ENCODE results near the gene GRK5.

GRK5 gene

DNA sequence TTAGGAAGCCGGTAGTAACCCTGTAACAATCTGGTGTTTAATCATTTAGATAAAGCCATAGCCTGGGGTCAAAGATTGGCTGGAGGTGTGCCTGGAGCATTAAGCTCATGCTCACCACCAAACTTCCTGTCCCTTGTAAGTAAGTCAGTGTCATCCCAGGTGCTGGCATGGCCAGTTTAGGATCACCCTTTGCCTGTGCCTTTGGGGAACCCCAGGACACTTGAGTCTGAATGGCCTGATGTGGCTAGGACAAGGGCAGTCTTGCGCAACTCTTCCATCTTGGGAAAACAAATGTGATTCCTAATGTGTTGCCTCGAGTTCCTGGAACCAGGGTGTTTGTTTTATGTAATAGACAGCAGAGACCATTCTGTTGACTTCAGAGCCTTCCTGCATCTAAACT, 154.8 kb downstream of the GRK5 start:
- TF ChIP-seq ZNF274 (IDR thresholded peaks at IDR 0.05; ENCODE audit: low read depth, low read length): no peak
- no peak overlapping the region for H3K4me3 ChIP-seq (ENCODE audit: low read length)

DNA sequence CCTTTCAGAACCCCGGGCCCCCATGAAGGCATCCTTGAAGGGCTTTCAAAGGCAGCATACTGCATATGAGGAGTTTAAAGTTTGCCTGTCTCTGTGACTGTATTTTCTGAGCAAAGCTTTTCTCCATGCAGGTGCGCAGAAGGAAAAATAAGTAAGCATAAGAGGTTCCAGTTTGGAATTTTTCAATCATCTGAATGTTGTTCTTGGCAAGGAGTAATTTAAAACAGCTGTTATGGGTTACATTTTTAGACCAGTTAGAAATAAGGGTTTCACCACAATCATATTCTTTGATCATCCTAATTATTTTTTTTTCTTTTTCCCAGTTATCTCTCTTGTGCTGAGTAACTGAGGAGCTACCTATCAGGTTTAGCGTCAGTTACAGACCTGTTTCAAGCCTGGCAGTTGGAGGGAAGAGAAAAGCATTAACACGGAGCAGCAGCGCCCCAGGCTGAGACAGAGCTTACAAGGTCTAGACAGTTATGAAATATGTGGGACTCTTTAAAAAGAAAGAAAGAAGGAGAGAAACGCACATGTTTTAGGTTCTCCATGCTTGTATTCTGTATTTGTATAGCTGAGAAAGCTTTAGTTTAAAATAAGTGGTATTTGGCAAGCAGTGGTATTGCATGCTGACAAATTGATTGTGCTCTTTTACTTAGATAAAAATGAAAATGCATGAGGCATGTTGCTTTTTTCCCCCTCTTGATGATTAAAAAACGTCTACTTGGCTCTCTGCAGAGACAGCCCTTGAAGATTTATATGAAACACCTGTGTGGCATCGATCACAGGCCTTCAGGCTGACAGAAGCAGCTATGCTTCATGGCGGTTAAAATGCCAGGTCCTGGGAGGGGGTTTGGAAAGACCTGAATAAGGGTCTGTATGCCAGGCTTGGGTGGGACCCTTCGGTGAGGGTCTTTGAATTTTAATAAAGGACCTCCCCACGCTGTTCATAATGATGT, 157.6 kb downstream of the GRK5 start:
- no peak overlapping the region for H3K4me3 ChIP-seq (ENCODE audit: low read length)
- TF ChIP-seq ZNF274 (IDR thresholded peaks at IDR 0.05; ENCODE audit: low read depth, low read length): no peak

DNA sequence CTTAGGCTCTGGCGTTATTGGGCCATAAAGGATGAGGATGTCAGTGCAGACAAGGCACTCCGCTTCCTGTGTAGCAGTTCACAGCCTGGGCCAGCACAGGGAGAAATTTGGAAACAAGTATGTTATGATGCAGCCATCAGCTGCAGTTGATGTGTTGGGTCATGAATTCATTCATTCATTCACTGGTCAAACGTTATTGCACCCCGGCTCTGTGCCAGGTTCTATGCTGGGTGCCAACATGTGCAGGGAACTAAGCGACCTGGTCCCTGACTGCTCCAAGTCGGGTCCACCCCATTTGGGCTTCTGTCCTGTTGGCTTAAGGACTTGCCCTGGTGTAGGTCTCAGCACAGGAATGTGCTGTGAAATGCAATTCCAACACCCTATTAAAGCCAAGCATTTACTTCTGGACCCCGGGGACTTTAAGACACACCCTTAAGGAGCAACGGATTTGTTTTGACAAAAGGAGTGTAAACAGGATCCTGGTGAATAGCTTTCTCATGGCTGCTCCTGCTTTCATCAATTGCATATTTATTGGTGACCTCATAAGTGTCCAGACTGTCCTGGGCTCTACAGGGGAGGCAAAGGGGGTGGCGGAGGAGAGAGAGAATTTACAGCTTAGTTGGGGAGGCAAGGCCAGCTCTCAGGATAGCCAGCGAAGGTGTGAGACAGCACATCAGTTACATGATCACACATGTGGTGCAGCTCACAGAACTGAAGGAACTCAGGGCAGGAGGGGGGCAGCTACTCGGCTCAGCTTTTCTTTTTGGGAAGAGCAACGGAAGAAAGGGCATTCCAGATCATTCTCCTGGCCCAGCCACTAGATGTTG, 158.6 kb downstream of the GRK5 start:
- no peak for TF ChIP-seq ZNF274 (IDR thresholded peaks at IDR 0.05; ENCODE audit: low read depth, low read length)
- no peak overlapping the region for H3K4me3 ChIP-seq (ENCODE audit: low read length)

DNA sequence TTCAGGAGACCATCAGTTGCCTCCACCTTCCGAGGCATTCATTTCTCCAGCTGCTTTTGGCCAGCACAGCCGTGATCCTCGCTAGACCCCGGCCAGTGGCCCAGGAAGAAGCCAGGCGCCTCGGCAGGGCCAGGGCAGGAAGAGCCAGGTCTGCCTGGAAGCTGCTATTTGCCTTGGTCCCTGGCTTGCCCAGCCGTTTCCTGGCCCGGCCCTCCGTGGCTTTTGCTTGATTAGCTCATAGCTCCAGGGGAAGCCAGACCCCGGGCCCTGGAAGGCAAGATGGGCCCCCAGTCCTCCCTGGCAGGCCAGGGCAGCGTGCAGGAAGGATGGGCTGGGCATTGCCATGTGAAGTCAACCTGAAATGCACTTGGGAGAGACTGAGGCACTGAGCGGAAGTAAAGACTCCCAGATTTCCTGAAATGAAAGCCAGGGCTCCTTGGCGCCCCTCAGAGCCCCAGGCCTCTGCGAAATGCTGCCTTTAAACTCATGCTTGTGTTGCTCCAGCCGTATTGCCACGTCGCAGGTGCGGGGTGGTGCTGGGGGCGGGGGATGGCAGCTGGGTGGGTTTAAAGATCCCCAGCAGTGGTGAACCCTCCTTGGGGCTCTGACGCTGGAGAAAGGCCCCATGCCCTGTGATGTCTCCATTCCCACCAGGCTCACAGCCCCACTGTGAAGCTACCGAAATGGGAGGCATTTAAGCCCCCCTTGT, 160.6 kb downstream of the GRK5 start:
- no peak overlapping the region for H3K4me3 ChIP-seq (ENCODE audit: low read length)
- TF ChIP-seq ZNF274 (IDR thresholded peaks at IDR 0.05; ENCODE audit: low read depth, low read length): no peak

DNA sequence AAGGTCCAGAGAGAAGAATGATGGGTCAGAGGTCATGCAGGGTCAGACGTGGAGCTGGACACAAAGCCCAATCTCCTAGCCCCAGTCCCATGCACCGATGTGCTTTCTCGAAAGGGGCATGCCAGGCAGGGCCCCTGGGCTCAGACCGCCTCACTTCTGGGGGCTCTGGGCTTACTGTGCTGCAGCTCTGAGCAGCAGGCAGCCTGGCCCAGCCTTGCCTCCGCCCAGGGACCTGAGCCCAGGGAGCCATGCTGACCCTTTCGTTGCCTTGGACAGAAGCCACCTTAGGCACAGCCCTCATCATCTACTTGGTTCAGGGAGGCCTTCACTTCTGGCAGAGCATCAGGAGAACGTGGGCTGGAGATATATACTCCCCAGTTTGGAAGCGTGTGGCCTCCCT, 161.2 kb downstream of the GRK5 start:
- TF ChIP-seq ZNF274 (IDR thresholded peaks at IDR 0.05; ENCODE audit: low read depth, low read length): no peak
- H3K4me3 ChIP-seq (ENCODE audit: low read length): peak overlapping the region; percentile 46; the same call in 1 of the 2 replicates

DNA sequence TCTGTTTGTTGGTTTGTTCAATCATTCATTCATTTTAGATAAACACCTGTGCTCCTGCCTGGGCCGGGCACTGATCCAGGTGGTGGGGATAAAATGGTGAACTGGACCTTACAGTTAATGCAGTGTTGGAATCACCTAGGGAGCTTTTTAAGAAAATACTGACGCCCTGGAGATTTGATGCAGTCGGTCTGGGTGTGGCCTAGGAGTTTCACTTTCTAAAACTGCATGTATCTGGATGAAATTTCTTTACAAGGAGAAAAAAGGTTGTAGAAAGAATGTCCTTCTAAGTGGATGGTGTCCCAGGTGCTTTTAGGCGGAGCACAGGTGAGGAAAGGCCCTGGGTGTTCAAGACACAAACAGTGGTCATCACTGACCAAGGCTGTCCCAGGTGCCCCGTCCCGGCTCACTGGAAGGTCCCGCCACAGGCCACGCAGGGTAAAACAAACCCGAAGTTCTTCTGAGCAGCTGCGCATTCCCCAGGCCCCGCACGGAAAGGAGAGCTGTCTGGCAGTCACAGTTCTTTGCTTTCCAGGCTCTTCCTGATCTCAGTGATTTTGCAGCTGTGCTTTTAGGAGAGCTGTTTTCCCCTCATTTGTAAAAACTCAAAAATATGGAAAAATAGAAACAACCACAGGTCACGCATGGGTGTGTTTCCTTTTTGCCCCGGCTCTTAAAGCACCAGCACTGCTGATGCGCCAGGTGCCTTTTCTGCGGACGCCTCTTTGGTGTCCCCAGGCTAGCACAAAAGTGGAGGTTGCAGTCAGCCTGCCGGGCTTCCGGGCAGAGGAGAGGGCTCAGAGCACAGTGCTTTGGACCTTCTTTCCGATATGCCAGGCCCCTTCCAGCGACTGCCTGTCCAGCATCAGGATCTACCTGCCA, 161.9 kb downstream of the GRK5 start:
- peak overlapping the region; percentile 46; the same call in 1 of the 2 replicates for H3K4me3 ChIP-seq (ENCODE audit: low read length)
- TF ChIP-seq ZNF274 (IDR thresholded peaks at IDR 0.05; ENCODE audit: low read depth, low read length): no peak

DNA sequence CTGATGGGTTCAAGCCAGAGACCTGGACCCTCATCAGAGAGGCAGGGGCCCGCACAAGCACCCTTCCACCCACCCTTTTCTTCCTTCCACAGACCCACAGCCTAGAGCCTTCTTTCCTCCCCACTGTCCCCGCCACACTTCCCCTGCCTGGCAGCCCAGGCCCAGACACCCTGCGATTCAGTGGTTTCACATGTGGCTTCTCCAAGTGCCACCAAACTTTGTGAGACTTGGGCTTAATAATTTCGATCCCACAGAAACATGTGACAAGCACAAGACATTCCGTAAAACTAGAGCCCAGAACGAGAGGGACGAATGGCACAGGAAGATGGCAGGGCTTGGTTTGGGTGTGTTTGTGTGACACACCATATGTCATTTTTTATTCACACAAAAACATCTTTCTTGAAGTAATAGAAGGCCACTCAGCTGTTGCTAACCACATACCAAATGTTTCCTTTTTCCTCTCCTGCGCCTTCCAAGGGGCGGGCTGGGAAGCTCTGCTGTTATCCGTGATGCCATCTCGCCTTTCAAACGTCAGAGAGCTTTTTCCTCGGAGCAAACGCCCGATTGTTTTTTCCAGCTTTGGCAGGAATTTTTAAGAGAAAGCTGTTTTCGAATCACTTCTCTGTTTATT, 162.9 kb downstream of the GRK5 start:
- peak overlapping the region; percentile 1; the same call in 1 of the 2 replicates for H3K4me3 ChIP-seq (ENCODE audit: low read length)
- TF ChIP-seq ZNF274 (IDR thresholded peaks at IDR 0.05; ENCODE audit: low read depth, low read length): no peak

DNA sequence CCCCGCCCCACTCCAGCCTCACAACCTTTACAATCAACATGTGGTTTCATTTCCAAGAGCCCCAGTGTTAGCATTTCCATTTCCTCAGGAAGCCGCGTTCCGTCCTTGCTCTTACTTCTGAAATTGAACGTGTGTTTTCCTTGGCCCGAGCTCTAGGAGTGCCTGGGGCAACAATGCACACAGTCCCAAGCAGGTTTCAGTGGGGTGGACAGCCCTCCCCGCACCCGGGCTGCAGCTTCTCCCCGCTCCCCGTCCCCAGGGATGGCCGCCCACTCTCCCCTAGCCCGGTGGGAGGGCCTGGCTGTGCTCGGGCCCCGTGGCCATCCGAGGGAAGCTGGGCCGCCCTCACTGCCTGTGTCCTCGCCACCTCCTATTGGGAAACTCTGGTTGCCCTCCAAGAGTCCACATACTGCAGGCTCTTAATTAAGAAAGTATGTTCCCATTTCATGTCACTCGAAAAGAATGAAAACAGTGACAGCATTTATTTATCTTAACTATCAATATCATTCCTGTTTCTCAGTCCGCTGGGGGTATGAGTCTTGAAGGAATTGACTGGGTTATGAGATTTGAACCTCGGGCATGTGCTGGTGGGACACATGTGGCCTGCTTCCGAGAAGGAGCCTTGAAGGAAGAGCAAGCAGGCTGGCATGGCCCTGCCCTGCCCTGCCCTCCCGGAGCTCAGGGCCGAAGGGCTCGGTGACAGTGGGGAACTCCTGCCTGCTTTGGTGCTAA, 163.8 kb downstream of the GRK5 start:
- no peak overlapping the region for H3K4me3 ChIP-seq (ENCODE audit: low read length)
- no peak for TF ChIP-seq ZNF274 (IDR thresholded peaks at IDR 0.05; ENCODE audit: low read depth, low read length)

DNA sequence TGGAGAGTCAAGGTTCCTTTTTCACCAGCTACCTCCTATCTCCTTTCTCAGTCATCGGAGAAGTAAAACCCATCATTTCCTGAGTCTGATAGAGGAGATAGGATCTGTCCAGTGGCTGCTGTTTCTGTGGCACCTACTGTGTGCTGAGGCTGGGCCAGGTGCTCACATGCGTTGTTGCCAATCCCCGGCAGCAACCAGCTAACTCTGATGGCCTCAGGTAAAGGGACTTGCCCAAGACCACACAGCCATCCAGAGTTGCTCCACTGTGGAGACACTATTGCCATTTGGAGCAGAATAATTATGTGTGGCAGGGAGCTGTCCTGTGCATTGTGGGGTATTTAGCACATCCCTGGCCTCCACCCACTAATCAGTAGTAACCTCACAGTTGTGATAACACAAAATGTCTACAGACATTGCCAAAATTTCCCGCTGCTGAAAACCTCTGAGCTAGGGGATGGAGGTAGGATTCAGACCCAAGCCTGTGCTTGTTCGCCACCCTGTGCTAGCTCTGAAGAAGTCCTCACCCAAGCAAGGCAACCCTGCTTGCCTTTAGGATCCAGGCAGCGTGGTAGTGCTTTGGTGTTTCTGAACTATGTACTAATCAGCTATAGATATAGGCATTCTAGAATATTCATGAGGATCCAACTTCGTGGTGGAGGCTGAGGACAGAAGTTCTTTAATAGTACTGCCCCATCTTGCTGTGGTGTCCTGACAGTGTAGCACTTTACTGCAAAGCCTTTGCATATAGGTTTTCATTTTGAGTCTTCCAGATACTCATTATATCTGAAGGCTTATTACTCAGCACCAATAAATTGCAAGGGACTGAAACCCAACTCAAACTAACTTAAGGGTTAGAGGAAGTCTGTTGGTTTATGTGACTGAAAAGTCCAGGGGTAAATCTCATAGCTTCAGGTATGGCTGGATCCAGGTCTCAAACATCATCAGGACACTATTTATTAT, 164.6 kb downstream of the GRK5 start:
- no peak overlapping the region for H3K4me3 ChIP-seq (ENCODE audit: low read length)
- TF ChIP-seq ZNF274 (IDR thresholded peaks at IDR 0.05; ENCODE audit: low read depth, low read length): no peak

DNA sequence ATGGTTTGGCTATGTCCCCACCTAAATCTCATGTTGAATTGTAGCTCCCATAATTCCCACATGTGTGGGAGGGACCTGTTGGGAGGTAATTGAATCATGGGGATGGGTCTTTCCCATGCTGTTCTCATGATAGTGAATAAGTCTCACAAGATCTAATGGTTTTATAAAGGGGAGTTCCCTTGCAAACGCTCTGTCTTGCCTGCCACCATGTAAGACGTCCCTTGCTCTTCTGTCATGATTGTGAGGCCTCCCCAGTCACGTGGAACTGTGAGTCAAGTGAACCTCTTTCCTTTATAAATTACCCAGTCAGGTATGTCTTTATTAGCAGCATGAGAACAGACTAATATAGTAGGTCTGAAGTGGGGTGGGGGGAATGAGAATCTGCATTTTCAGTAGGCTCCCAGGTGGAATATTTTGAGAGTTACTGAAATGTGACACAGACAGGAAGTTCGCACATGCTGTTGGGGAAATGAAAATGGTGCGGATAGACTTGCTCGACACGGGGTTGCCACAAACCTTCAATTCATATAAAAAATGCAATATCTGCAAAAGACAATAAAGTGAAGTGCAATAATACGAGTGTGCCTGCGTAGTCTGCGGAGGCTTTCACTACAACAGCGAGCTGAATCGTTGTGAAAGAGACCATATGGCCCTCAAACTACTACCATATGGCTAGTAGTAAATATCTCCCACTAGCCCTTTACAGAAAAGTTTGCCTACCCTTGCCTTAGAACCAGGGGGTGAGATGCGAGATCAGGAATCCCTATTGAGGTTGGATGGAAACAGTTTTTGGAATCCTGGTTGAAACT, 166.1 kb downstream of the GRK5 start:
- TF ChIP-seq ZNF274 (IDR thresholded peaks at IDR 0.05; ENCODE audit: low read depth, low read length): no peak
- H3K4me3 ChIP-seq (ENCODE audit: low read length): no peak overlapping the region

All from GM08714 (cell line).